Measurements from ENCODE around the gene CALB2.

CALB2 gene

DNA sequence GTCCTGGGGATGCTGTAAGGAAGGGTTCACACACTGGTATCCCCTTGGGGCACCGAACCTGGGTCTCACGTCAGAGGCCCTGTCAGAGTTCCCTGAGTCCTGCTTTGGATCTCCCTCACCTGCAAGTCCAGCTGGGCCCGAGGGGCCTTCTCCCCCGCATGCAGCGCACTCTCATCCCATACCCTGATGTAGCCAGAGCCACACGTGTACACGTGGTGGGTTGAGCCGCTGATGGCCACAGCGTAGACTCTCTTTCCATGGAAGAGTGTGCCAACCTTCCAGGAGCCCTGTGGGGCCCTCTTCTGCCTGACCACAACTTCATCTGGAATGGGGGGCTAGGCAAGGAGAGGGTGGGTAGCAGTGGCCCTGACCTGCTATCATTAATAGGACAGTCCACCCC lies 73.5 kb downstream of the CALB2 start:
- TF ChIP-seq, protein P1, sequence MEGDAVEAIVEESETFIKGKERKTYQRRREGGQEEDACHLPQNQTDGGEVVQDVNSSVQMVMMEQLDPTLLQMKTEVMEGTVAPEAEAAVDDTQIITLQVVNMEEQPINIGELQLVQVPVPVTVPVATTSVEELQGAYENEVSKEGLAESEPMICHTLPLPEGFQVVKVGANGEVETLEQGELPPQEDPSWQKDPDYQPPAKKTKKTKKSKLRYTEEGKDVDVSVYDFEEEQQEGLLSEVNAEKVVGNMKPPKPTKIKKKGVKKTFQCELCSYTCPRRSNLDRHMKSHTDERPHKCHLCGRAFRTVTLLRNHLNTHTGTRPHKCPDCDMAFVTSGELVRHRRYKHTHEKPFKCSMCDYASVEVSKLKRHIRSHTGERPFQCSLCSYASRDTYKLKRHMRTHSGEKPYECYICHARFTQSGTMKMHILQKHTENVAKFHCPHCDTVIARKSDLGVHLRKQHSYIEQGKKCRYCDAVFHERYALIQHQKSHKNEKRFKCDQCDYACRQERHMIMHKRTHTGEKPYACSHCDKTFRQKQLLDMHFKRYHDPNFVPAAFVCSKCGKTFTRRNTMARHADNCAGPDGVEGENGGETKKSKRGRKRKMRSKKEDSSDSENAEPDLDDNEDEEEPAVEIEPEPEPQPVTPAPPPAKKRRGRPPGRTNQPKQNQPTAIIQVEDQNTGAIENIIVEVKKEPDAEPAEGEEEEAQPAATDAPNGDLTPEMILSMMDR (conservative IDR thresholded peaks at IDR 0.05), result no peak
- TF ChIP-seq ZFX (IDR thresholded peaks at IDR 0.05), result no peak
- H3K27ac ChIP-seq, result no peak overlapping the region

DNA sequence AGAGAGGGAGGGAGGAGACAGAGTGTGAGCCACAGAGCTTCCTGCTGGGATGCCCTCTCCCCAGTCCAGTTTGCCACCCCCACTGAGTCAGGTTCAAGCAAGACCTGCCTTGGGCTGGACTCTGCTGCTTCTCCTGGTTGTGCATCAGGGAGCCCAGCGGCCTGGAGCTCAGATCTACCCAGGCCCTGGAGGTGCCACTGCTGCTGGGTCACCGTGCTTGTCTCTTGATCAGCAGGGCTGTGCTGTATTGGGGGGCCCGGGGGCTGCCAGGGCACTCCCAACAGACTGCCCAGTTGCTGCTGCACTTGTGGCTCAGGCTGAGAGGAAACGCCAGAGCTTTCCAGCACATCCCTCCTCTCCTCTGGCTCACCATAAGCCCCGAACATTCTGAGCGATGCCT lies 74.4 kb downstream of the CALB2 start:
- no peak overlapping the region for H3K27ac ChIP-seq
- TF ChIP-seq, protein P1 (conservative IDR thresholded peaks at IDR 0.05), result no peak
- TF ChIP-seq ZFX (IDR thresholded peaks at IDR 0.05), result no peak

DNA sequence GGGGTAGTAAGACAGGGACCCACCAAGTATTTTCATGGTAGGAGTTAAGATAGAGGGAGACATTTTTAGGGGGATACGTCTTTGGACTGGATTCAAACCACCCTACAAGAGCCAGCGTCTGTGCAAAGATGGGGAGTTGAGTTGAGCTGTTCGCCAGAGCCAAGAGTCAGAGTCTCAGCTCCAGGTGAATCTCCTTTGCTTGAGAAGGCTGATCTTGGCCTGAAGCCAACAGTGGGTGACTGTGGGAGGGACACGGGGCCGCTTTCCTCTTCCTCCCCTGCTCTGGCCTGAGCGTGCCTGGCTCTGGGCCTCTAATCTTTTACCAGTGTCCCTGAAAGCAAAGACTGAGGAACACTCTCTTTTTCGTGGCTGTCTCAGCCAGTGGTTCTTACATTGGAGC lies 78.0 kb downstream of the CALB2 start:
- H3K27ac ChIP-seq, result no peak overlapping the region
- TF ChIP-seq ZFX (IDR thresholded peaks at IDR 0.05), result no peak
- TF ChIP-seq, protein P1 (conservative IDR thresholded peaks at IDR 0.05), result no peak

DNA sequence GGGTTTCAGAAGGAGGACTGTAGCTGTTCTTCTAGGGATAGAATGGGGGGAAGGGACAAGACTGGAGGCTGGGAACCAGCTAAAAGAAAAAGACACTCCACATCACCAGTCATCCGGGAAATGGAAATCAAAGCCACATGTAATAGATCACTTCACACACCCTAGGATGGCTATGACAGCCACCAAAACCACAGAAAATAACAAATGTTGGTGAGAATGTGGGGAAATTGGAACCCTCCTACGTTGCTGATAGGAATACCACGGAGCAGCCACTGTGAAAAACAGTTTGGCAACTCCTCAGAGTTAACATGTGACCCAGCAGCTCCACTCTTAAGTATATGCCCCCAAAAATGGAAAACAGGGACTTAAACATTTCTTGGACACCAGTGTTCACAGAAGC lies 81.0 kb downstream of the CALB2 start:
- no peak overlapping the region for H3K27ac ChIP-seq
- TF ChIP-seq, protein P1 (conservative IDR thresholded peaks at IDR 0.05), result no peak
- TF ChIP-seq ZFX (IDR thresholded peaks at IDR 0.05), result no peak

All from C4-2B (cell line).